ENCODE results near the gene FIGLA. TPM values are rescaled to one million over a fixed set of nuclear protein-coding genes. Genes with fewer than 3 reads are reported as not detected.

Gene FIGLA
- total and polyA plus RNA-seq, 2 donors (not counting 1 experiment from before 2014, with no cell fraction given): not detected

DNA sequence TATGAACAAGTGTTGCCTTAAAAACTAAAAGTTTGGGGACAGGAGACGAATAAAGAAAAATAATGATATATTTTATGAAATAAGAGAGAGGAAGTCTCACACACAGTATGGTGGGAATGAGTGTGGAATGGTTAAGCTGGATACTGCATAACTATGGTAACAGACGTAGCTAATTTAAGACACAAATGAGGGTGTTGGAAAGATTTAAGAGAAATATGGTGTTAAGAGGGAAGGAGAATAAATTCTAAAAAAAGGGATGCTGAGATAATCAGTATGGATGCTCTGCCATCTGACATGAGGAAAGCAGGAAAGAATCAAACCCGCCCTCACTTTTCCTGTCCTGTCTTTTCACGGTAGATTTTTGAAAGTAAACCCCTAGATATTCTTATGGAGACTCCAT lies 33.1 kb downstream of the FIGLA start:
- DNase-seq (no peak), ATAC-seq (ENCODE audit: low read depth) (no peak)
- Histone ChIP-seq H3K27me3 (replicated peaks in 1 of 4; ENCODE audit: control extremely low read depth in 1 of 4, control insufficient read depth in 3 of 4, insufficient read depth in 4 of 4, low read length in 3 of 4) (no peaks in the 10 kb centered on the region), H4K20me1 (ENCODE audit: control insufficient read depth, insufficient read depth, low read length, poor library complexity, severe bottlenecking) (peaks cover 60% of the 10 kb centered on the region), H3K9ac (ENCODE audit: low read length) (no peak overlapping the region), H3K4me1 (ENCODE audit: control insufficient read depth in 2 of 2, insufficient read depth in 2 of 2, low read length in 2 of 2) (no peaks in the 10 kb centered on the region), H3K79me2 (ENCODE audit: control insufficient read depth, insufficient read depth, low read length) (peaks cover 57% of the 10 kb centered on the region), H3K9me3 (ENCODE audit: control extremely low read depth in 1 of 3, control insufficient read depth in 2 of 3, insufficient read depth in 1 of 3, low read length in 2 of 3) (no peaks in the 10 kb centered on the region), H3K36me3 (replicated peaks in 1 of 2; ENCODE audit: control extremely low read depth in 1 of 2, control insufficient read depth in 1 of 2, extremely low read depth in 1 of 2, insufficient read depth in 2 of 2, low read length in 1 of 2) (no peaks in the 10 kb centered on the region), H3K4me2 (replicated peaks; ENCODE audit: low read depth, low read length, poor library complexity, severe bottlenecking) (no peak overlapping the region), H3K27ac (ENCODE audit: low read length in 2 of 2) (no peak overlapping the region), H3K4me3 (ENCODE audit: control extremely low read depth in 1 of 5, extremely low read depth in 1 of 5, insufficient read depth in 1 of 5, low read depth in 2 of 5, low read length in 4 of 5) (no peak overlapping the region), H2AFZ (ENCODE audit: insufficient read depth, low read depth, low read length, poor library complexity, severe bottlenecking) (no peak overlapping the region)
- POLR2A ChIA-PET: no interaction called here
- peaks cover 9% of the 10 kb centered on the region for H3K27me3 Mint-ChIP-seq
- peaks cover 4% of the 10 kb centered on the region for H3K4me1 Mint-ChIP-seq
- H3K27ac Mint-ChIP-seq: no peak overlapping the region
- H3K9me3 Mint-ChIP-seq (ENCODE audit: insufficient read depth): no peaks in the 10 kb centered on the region
- CTCF ChIA-PET: no interaction called here
- TF ChIP-seq CTCF (IDR thresholded peaks at IDR 0.05) (no peak), EZH2 (IDR thresholded peaks at IDR 0.05; ENCODE audit: borderline replicate concordance, insufficient read depth, low read depth, low read length, poor library complexity, severe bottlenecking) (no peak)
- intact Hi-C loops (cut with micrococcal nuclease): no loop called here
- H3K4me3 Mint-ChIP-seq: no peak overlapping the region
- WGBS (ENCODE audit: insufficient coverage): 80% methylated on average over 1 of the region's 4 CpGs

- Histone ChIP-seq H3K9ac (ENCODE audit: low read length) (no peak overlapping the region), H3K4me2 (replicated peaks; ENCODE audit: low read depth, low read length, poor library complexity, severe bottlenecking) (no peak overlapping the region), H3K27me3 (replicated peaks in 1 of 4; ENCODE audit: control extremely low read depth in 1 of 4, control insufficient read depth in 3 of 4, insufficient read depth in 4 of 4, low read length in 3 of 4) (no peaks in the 10 kb centered on the region), H2AFZ (ENCODE audit: insufficient read depth, low read depth, low read length, poor library complexity, severe bottlenecking) (no peak overlapping the region), H3K27ac (ENCODE audit: low read length in 2 of 2) (no peak overlapping the region), H3K36me3 (replicated peaks in 1 of 2; ENCODE audit: control extremely low read depth in 1 of 2, control insufficient read depth in 1 of 2, extremely low read depth in 1 of 2, insufficient read depth in 2 of 2, low read length in 1 of 2) (no peaks in the 10 kb centered on the region), H3K4me3 (ENCODE audit: control extremely low read depth in 1 of 5, extremely low read depth in 1 of 5, insufficient read depth in 1 of 5, low read depth in 2 of 5, low read length in 4 of 5) (no peak overlapping the region), H3K4me1 (ENCODE audit: control insufficient read depth in 2 of 2, insufficient read depth in 2 of 2, low read length in 2 of 2) (no peaks in the 10 kb centered on the region), H3K9me3 (ENCODE audit: control extremely low read depth in 1 of 3, control insufficient read depth in 2 of 3, insufficient read depth in 1 of 3, low read length in 2 of 3) (no peaks in the 10 kb centered on the region), H3K79me2 (ENCODE audit: control insufficient read depth, insufficient read depth, low read length) (peaks cover 49% of the 10 kb centered on the region), H4K20me1 (ENCODE audit: control insufficient read depth, insufficient read depth, low read length, poor library complexity, severe bottlenecking) (peaks cover 60% of the 10 kb centered on the region)
- peaks cover 4% of the 10 kb centered on the region for H3K4me1 Mint-ChIP-seq
- 100% methylated on average over 2 of the region's 3 CpGs for WGBS (ENCODE audit: insufficient coverage)
- no peaks in the 10 kb centered on the region for H3K9me3 Mint-ChIP-seq (ENCODE audit: insufficient read depth)
- peaks cover 9% of the 10 kb centered on the region for H3K27me3 Mint-ChIP-seq
- no peak overlapping the region for H3K27ac Mint-ChIP-seq
- CTCF ChIA-PET: no interaction called here
- ATAC-seq (ENCODE audit: low read depth): no peak
- no peak overlapping the region for H3K4me3 Mint-ChIP-seq
- no peak for DNase-seq
- TF ChIP-seq CTCF (IDR thresholded peaks at IDR 0.05): no peak
- no peak for TF ChIP-seq EZH2 (IDR thresholded peaks at IDR 0.05; ENCODE audit: borderline replicate concordance, insufficient read depth, low read depth, low read length, poor library complexity, severe bottlenecking)
- POLR2A ChIA-PET: no interaction called here
- intact Hi-C loops (cut with micrococcal nuclease): no loop called here
Measured at GRCh38 chr2:70756128-70756527, 34.3 kb downstream of the FIGLA start.

Measured in B cell (primary cell).